MCF 10A (cell line): ENCODE data around the gene ZNRD2. TPM values are rescaled to one million over a fixed set of nuclear protein-coding genes. Genes with fewer than 3 reads are reported as not detected.

Source experiments
- BruUV-seq: library from RNA; stranded (reverse); fragments of 400-500 nt; replicated peaks from 2 replicates; lab custom pipeline; 2021; lab: Mats Ljungman, UMichigan
- CTCF ChIA-PET: fragments of 300-600 bp; sonication (Branson Sonifier 250); formaldehyde crosslinking; extraction: SDS; loops from one replicate; lab custom pipeline; 2021; ENCODE audit warnings: antibody characterized with exemption, inconsistent platforms; lab: Yijun Ruan, JAX
- POLR2A ChIA-PET: fragments of 300-600, 350-650 bp; sonication (Branson Sonifier 250); formaldehyde crosslinking; extraction: SDS; loops from one replicate; lab custom pipeline; 2020; ENCODE audit warnings: antibody characterized with exemption, inconsistent platforms; lab: Yijun Ruan, JAX
- DNase-seq: peaks from one replicate; pipeline ENCODE4 v3.0.0-alpha.2; 2018; ENCODE audit not compliant: unreplicated experiment
- H3K27ac Mint-ChIP-seq: one replicate; pipeline ENCODE4 v1.8.0; 2022; ENCODE audit warnings: mild to moderate bottlenecking, low read depth, mixed read lengths; ENCODE audit not compliant: unreplicated experiment
- H3K27me3 Mint-ChIP-seq: one replicate; pipeline ENCODE4 v1.8.0; 2022; ENCODE audit warnings: mixed read lengths; ENCODE audit not compliant: insufficient read depth, unreplicated experiment
- H3K36me3 Mint-ChIP-seq: one replicate; pipeline ENCODE4 v1.8.0; 2022; ENCODE audit warnings: mild to moderate bottlenecking, moderate library complexity, mixed read lengths; ENCODE audit not compliant: insufficient read depth, unreplicated experiment
- H3K4me1 Mint-ChIP-seq: one replicate; pipeline ENCODE4 v1.8.0; 2022; ENCODE audit warnings: mixed read lengths; ENCODE audit not compliant: insufficient read depth, unreplicated experiment
- H3K4me3 Mint-ChIP-seq: one replicate; pipeline ENCODE4 v1.8.0; 2022; ENCODE audit warnings: mild to moderate bottlenecking, moderate library complexity, mixed read lengths; ENCODE audit not compliant: unreplicated experiment
- H3K9me3 Mint-ChIP-seq: one replicate; pipeline ENCODE4 v1.8.0; 2022; ENCODE audit warnings: mixed read lengths; ENCODE audit not compliant: unreplicated experiment
- CTCF ChIP-seq: fragments of 200-600 bp; IDR thresholded peaks from one replicate; pipeline ENCODE4 v1.8.0; 2022; ENCODE audit warnings: antibody characterized with exemption, mild to moderate bottlenecking; ENCODE audit not compliant: unreplicated experiment
- intact Hi-C: fragments of 100-400 bp; cut with micrococcal nuclease; formaldehyde crosslinking; loops from 2 replicates; pipeline ENCODE4 v1.14.1; 2022
- total RNA-seq: library from RNA; stranded (reverse); gene quantifications from 2 replicates; pipeline ENCODE4 v1.2.3, GENCODE V29; 2022

ZNRD2 gene
- total RNA-seq, 1 experiment from 2014 or later: 65.4 TPM

GRCh38 chr11:65599216-65599954, 29.1 kb downstream of the ZNRD2 start:
- peaks cover 10% of the 10 kb centered on the region for H3K36me3 Mint-ChIP-seq
- intact Hi-C loops: no loop called here
- DNase-seq: no peak
- ChIA-PET CTCF (no interaction called here), POLR2A (interaction anchor here (1.0 kb wide), 1 partner anchor 16 kb away, joined by 3 read pairs; the partner anchor contains the start of gene PCNX3)
- H3K9me3 Mint-ChIP-seq: no peaks in the 10 kb centered on the region
- H3K27me3 Mint-ChIP-seq: no peaks in the 10 kb centered on the region
- no TSS peak for BruUV-seq
- no peak overlapping the region for H3K4me3 Mint-ChIP-seq
- TF ChIP-seq CTCF: no peak
- no peaks in the 10 kb centered on the region for H3K4me1 Mint-ChIP-seq
- H3K27ac Mint-ChIP-seq: no peak overlapping the region

- no peak overlapping the region for H3K4me3 Mint-ChIP-seq
- TF ChIP-seq CTCF: no peak
- DNase-seq: no peak
- H3K4me1 Mint-ChIP-seq: no peaks in the 10 kb centered on the region
- no peaks in the 10 kb centered on the region for H3K9me3 Mint-ChIP-seq
- no peak overlapping the region for H3K27ac Mint-ChIP-seq
- H3K27me3 Mint-ChIP-seq: no peaks in the 10 kb centered on the region
- peaks cover 10% of the 10 kb centered on the region for H3K36me3 Mint-ChIP-seq
- intact Hi-C loops: no loop called here
- CTCF ChIA-PET: no interaction called here
- POLR2A ChIA-PET: no interaction called here
- no TSS peak for BruUV-seq
Measured at GRCh38 chr11:65599955-65600246, 29.6 kb downstream of the ZNRD2 start.

GRCh38 chr11:65604258-65604657, 34.0 kb downstream of the ZNRD2 start:
- no peak overlapping the region for H3K4me3 Mint-ChIP-seq
- POLR2A ChIA-PET: interaction anchor here (0.8 to 1.7 kb wide), 4 partner anchors 8 to 31 kb away, joined by 3 to 10 read pairs (median 4); partner anchors contain the start of genes EHBP1L1 and PCNX3
- no peaks in the 10 kb centered on the region for H3K27me3 Mint-ChIP-seq
- no TSS peak for BruUV-seq
- peaks cover 4% of the 10 kb centered on the region for H3K4me1 Mint-ChIP-seq
- no peak for DNase-seq
- H3K9me3 Mint-ChIP-seq: no peaks in the 10 kb centered on the region
- intact Hi-C loops: no loop called here
- CTCF ChIA-PET: interaction anchor here (0.7 to 4.3 kb wide), 2 partner anchors 11 to 53 kb away, joined by 4 to 23 read pairs; no protein-coding TSS in a partner anchor
- TF ChIP-seq CTCF: no peak
- H3K27ac Mint-ChIP-seq: no peak overlapping the region
- H3K36me3 Mint-ChIP-seq: peaks cover 33% of the 10 kb centered on the region

- H3K4me1 Mint-ChIP-seq: peaks cover 24% of the 10 kb centered on the region
- no peaks in the 10 kb centered on the region for H3K9me3 Mint-ChIP-seq
- ChIA-PET POLR2A (no interaction called here), CTCF (interaction anchor here (0.5 to 4.3 kb wide), 2 partner anchors 13 to 242 kb away, joined by 5 to 23 read pairs; no protein-coding TSS in a partner anchor)
- peaks cover 35% of the 10 kb centered on the region for H3K36me3 Mint-ChIP-seq
- BruUV-seq: no TSS peak
- TF ChIP-seq CTCF: no peak
- no peak for DNase-seq
- H3K27me3 Mint-ChIP-seq: no peaks in the 10 kb centered on the region
- H3K27ac Mint-ChIP-seq: no peak overlapping the region
- H3K4me3 Mint-ChIP-seq: no peak overlapping the region
- intact Hi-C loops: no loop called here
Measured at GRCh38 chr11:65606876-65607613, 36.8 kb downstream of the ZNRD2 start.
